H9 (cell line): ENCODE data around the gene POR. TPM values are rescaled to one million over a fixed set of nuclear protein-coding genes. Genes with fewer than 3 reads are reported as not detected.

Source experiments
- DNase-seq: peaks from one replicate; pipeline ENCODE4 v3.0.0-alpha.2; 2017
- H2AFZ ChIP-seq: one replicate; pipeline ENCODE4 v1.6.1; 2013; ENCODE audit warnings: mild to moderate bottlenecking, low read length, control low read depth, moderate library complexity
- H2AK5ac ChIP-seq: 2 replicates; pipeline ENCODE4 v1.6.1; 2013; ENCODE audit warnings: low read length, control low read depth, mixed read lengths; ENCODE audit not compliant: insufficient read length
- H2BK120ac ChIP-seq: one replicate; pipeline ENCODE4 v1.6.1; 2013; ENCODE audit warnings: low read depth, mild to moderate bottlenecking, low read length, control low read depth, inconsistent platforms; ENCODE audit not compliant: poor library complexity, severe bottlenecking
- H2BK12ac ChIP-seq: 2 replicates; pipeline ENCODE4 v1.6.1; 2013; ENCODE audit warnings: low read length, control low read depth, mixed read lengths, low read depth; ENCODE audit not compliant: insufficient read length
- H2BK15ac ChIP-seq: 2 replicates; pipeline ENCODE4 v1.6.1; 2013; ENCODE audit warnings: low read depth, low read length, control low read depth
- H2BK20ac ChIP-seq: one replicate; pipeline ENCODE4 v1.6.1; 2013; ENCODE audit warnings: low read depth, mild to moderate bottlenecking, low read length, control low read depth, inconsistent platforms; ENCODE audit not compliant: poor library complexity, severe bottlenecking
- H2BK5ac ChIP-seq: 2 replicates; pipeline ENCODE4 v1.6.1; 2013; ENCODE audit warnings: low read length, control low read depth, mixed read lengths; ENCODE audit not compliant: insufficient read length
- H3K14ac ChIP-seq: 2 replicates; pipeline ENCODE4 v1.6.1; 2013; ENCODE audit warnings: low read length, control low read depth; ENCODE audit not compliant: insufficient read depth
- H3K18ac ChIP-seq: 2 replicates; pipeline ENCODE4 v1.6.1; 2013; ENCODE audit warnings: low read depth, mild to moderate bottlenecking, mixed read lengths, low read length, control low read depth; ENCODE audit not compliant: insufficient read length
- H3K23ac ChIP-seq: 2 replicates; pipeline ENCODE4 v1.6.1; 2013; ENCODE audit warnings: low read length, control low read depth, mixed read lengths, low read depth; ENCODE audit not compliant: insufficient read length
- H3K23me2 ChIP-seq: 2 replicates; pipeline ENCODE4 v1.6.1; 2013; ENCODE audit warnings: low read depth, mild to moderate bottlenecking, mixed read lengths, low read length, control low read depth; ENCODE audit not compliant: insufficient read length, poor library complexity, severe bottlenecking
- H3K27ac ChIP-seq: 2 replicates; pipeline ENCODE4 v1.5.1; 2013; ENCODE audit warnings: low read length, control low read depth, mixed read lengths, low read depth; ENCODE audit not compliant: insufficient read length
- H3K27me3 ChIP-seq: 2 replicates; pipeline ENCODE4 v1.6.1; 2013; ENCODE audit warnings: low read length, control low read depth, inconsistent platforms; ENCODE audit not compliant: insufficient read depth
- H3K4ac ChIP-seq: 2 replicates; pipeline ENCODE4 v1.6.1; 2013; ENCODE audit warnings: low read depth, mild to moderate bottlenecking, control low read depth, inconsistent platforms, low read length, moderate library complexity
- H3K4me1 ChIP-seq: 2 replicates; pipeline ENCODE4 v1.6.1; 2013; ENCODE audit warnings: low read length, control low read depth, inconsistent platforms; ENCODE audit not compliant: insufficient read depth
- H3K4me2 ChIP-seq: 2 replicates; pipeline ENCODE4 v1.6.1; 2013; ENCODE audit warnings: low read length, control low read depth, mixed read lengths; ENCODE audit not compliant: insufficient read length, insufficient read depth
- H3K56ac ChIP-seq: 2 replicates; pipeline ENCODE4 v1.6.1; 2013; ENCODE audit warnings: low read depth, mild to moderate bottlenecking, mixed read lengths, low read length, control low read depth; ENCODE audit not compliant: insufficient read length
- H3K79me1 ChIP-seq: 2 replicates; pipeline ENCODE4 v1.6.1; 2013; ENCODE audit warnings: low read depth, mild to moderate bottlenecking, moderate library complexity, low read length, control low read depth, inconsistent platforms; ENCODE audit not compliant: insufficient read depth, poor library complexity, severe bottlenecking
- H3K79me2 ChIP-seq: 2 replicates; pipeline ENCODE4 v1.6.1; 2013; ENCODE audit warnings: low read length, control low read depth, inconsistent platforms; ENCODE audit not compliant: insufficient read depth
- H3K9ac ChIP-seq: 2 replicates; pipeline ENCODE4 v1.6.1; 2013; ENCODE audit warnings: low read length, control low read depth, mixed read lengths; ENCODE audit not compliant: insufficient read length; ENCODE audit errors: extremely low read depth
- H3K9me3 ChIP-seq: one replicate; pipeline ENCODE4 v1.6.1; 2013; ENCODE audit warnings: low read depth, low read length, inconsistent platforms; ENCODE audit not compliant: control insufficient read depth
- H3T11ph ChIP-seq: one replicate; pipeline ENCODE4 v1.6.1; 2013; ENCODE audit warnings: mild to moderate bottlenecking, low read length, control low read depth, inconsistent platforms
- H4K20me1 ChIP-seq: one replicate; pipeline ENCODE4 v1.6.1; 2013; ENCODE audit not compliant: control insufficient read depth, insufficient read length, insufficient read depth
- H4K5ac ChIP-seq: 2 replicates; pipeline ENCODE4 v1.6.1; 2013; ENCODE audit warnings: low read depth, mild to moderate bottlenecking, mixed read lengths, low read length, control low read depth; ENCODE audit not compliant: insufficient read length
- H4K8ac ChIP-seq: replicated peaks from 2 replicates; pipeline ENCODE4 v1.6.1; 2013; ENCODE audit warnings: low read length, control low read depth, mixed read lengths, low read depth; ENCODE audit not compliant: insufficient read length
- H4K91ac ChIP-seq: 2 replicates; pipeline ENCODE4 v1.6.1; 2013; ENCODE audit warnings: low read depth, mild to moderate bottlenecking, moderate library complexity, mixed read lengths, low read length, control low read depth; ENCODE audit not compliant: insufficient read length
- H3K27ac Mint-ChIP-seq, 3 experiments: 2 replicates in 2 of 3; 3 replicates in 1 of 3; pipeline ENCODE4 v1.8.0; 2020 to 2021; ENCODE audit warnings: mixed read lengths in 3 of 3, mild to moderate bottlenecking in 1 of 3, moderate library complexity in 1 of 3
- H3K27me3 Mint-ChIP-seq: 2 replicates; pipeline ENCODE4 v1.8.0; 2021; ENCODE audit warnings: low read depth, mild to moderate bottlenecking, moderate library complexity, mixed read lengths
- H3K36me3 Mint-ChIP-seq, 3 experiments: 2 replicates in 2 of 3; 3 replicates in 1 of 3; pipeline ENCODE4 v1.8.0; 2020 to 2021; ENCODE audit warnings: low read depth in 3 of 3, mixed read lengths in 3 of 3; ENCODE audit not compliant: insufficient read depth in 1 of 3
- H3K4me1 Mint-ChIP-seq, 2 experiments: 2 replicates each; pipeline ENCODE4 v1.8.0; 2020; ENCODE audit warnings: mixed read lengths in 2 of 2
- H3K4me3 Mint-ChIP-seq, 2 experiments: 2 replicates in 1 of 2; 3 replicates in 1 of 2; pipeline ENCODE4 v1.8.0; 2020 to 2021; ENCODE audit warnings: mild to moderate bottlenecking in 2 of 2, mixed read lengths in 2 of 2, moderate library complexity in 1 of 2
- H3K9me3 Mint-ChIP-seq, 2 experiments: 2 replicates in 1 of 2; 3 replicates in 1 of 2; pipeline ENCODE4 v1.8.0; 2020; ENCODE audit warnings: mild to moderate bottlenecking in 2 of 2, mixed read lengths in 2 of 2, moderate library complexity in 1 of 2
- CTCF ChIP-seq: fragments of 200-600 bp; sonication (generic); conservative IDR thresholded peaks from 3 replicates; pipeline ENCODE4 v1.8.0; 2021; ENCODE audit warnings: antibody characterized with exemption, mild to moderate bottlenecking
- WGBS: extraction: QIAGEN DNeasy Blood & Tissue Kit; methylation state at CpG from one replicate; pipeline ENCODE4 v1.1.7; 2013; ENCODE audit warnings: missing lambda C conversion rate, low lambda C conversion rate, mixed read lengths; ENCODE audit not compliant: insufficient read length; ENCODE audit errors: extremely low coverage; 5-methylcytosine and 5-hydroxymethylcytosine counted together
- total RNA-seq: library from RNA; stranded (reverse); gene quantifications from 2 replicates; pipeline ENCODE4 v1.2.1, GENCODE V29; 2021

The POR gene
- total RNA-seq, 1 experiment from 2014 or later, result 128 TPM

DNA sequence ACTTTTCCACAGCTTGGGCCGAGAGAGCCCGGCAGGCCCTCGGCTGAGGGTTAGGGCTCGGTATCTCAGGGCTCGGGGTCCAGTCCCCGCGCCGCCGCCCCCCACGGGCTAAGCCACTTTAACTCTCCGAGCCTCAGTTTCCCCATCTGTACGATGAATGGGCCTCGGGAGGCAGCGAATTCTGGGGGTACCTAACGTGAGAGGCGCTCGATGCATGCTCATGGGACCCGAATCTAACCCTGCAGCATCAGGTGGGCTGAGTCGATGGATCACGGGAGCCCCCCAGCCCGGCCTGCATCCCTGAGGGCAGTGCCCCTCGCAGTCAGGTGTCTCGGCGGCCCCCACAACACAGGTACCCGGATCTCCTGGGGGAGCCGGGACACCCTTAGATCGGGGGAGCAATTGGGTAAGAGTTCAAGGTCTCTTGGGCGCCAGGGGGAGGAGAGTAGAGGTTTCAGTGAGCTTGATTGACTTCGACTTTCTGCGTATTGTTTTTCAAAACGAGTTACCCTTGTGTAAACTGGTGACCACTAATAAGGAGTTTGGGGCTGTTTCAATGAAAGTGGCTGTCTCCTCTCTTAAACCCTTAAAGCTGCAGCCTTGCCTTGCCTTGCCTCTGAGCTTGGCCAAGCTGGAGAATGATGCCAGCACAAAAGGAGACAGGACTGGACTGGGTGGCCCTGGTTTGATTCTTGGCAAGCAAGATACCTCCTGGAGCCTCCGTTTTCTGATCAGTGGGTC, 631 bp downstream of the POR start:
- H3K4me3 Mint-ChIP-seq, result peak overlapping the region; percentile 83 to 92
- H2BK120ac ChIP-seq, result no peak overlapping the region
- H3T11ph ChIP-seq, result no peak overlapping the region
- H3K27me3 ChIP-seq, result no peaks in the 10 kb centered on the region
- H4K20me1 ChIP-seq, result no peaks in the 10 kb centered on the region
- H2BK15ac ChIP-seq, result no peak overlapping the region
- H4K5ac ChIP-seq, result no peak overlapping the region
- H3K4me1 Mint-ChIP-seq, result peaks cover 29 to 38% of the 10 kb centered on the region in 2 experiments
- no peak overlapping the region for H2BK20ac ChIP-seq
- peaks cover 8% of the 10 kb centered on the region for H3K23me2 ChIP-seq
- H3K4ac ChIP-seq, result no peak overlapping the region
- no peak overlapping the region for H2BK5ac ChIP-seq
- H3K27me3 Mint-ChIP-seq, result no peaks in the 10 kb centered on the region; the same call in 1 of the 2 replicates
- H3K79me1 ChIP-seq, result peaks cover 6% of the 10 kb centered on the region
- H3K56ac ChIP-seq, result no peak overlapping the region
- no peak for TF ChIP-seq CTCF
- H4K91ac ChIP-seq, result no peak overlapping the region
- H3K27ac ChIP-seq, result no peak overlapping the region
- no peak overlapping the region for H2BK12ac ChIP-seq
- H2AK5ac ChIP-seq, result no peak overlapping the region
- peak overlapping the region; percentile 41 for H3K14ac ChIP-seq
- no CpG with 5 or more reads among the region's 32 CpGs for WGBS
- H3K18ac ChIP-seq, result peak overlapping the region; percentile 27
- H3K4me1 ChIP-seq, result no peaks in the 10 kb centered on the region
- H3K9ac ChIP-seq, result peak overlapping the region; percentile 60
- H3K23ac ChIP-seq, result no peak overlapping the region
- H3K36me3 Mint-ChIP-seq, result peaks cover 0 to 4% (median 3%) of the 10 kb centered on the region in 3 experiments; a peak in 3 of 7 replicates
- H3K9me3 ChIP-seq, result no peaks in the 10 kb centered on the region
- peak overlapping the region; percentile 80 for H3K4me2 ChIP-seq
- no peak overlapping the region for H2AFZ ChIP-seq
- no peak overlapping the region for H4K8ac ChIP-seq
- no peaks in the 10 kb centered on the region; a peak in 1 of 5 replicates for H3K9me3 Mint-ChIP-seq
- DNase-seq, result no peak
- H3K79me2 ChIP-seq, result peaks cover 12% of the 10 kb centered on the region; the same call in 1 of the 2 replicates
- H3K27ac Mint-ChIP-seq, result peak overlapping the region; percentile 10 to 83 (median 67); a peak in 3 of 7 replicates
